Glutamatergic neuron (in vitro differentiated cells): ENCODE results near the gene NHLRC4. TPM values are rescaled to one million over a fixed set of nuclear protein-coding genes. Genes with fewer than 3 reads are reported as not detected.

ENCODE experiments used
- DNase-seq: peaks from one replicate; pipeline ENCODE4 v3.0.0; 2022
- H3K27ac Mint-ChIP-seq: one replicate; pipeline ENCODE4 v1.8.0; 2020; ENCODE audit warnings: mild to moderate bottlenecking, mixed read lengths, inconsistent platforms; ENCODE audit not compliant: unreplicated experiment
- H3K27me3 Mint-ChIP-seq: one replicate; pipeline ENCODE4 v1.8.0; 2020; ENCODE audit warnings: mild to moderate bottlenecking, moderate library complexity, mixed read lengths, inconsistent platforms; ENCODE audit not compliant: unreplicated experiment
- H3K36me3 Mint-ChIP-seq: one replicate; pipeline ENCODE4 v1.8.0; 2020; ENCODE audit warnings: mild to moderate bottlenecking, mixed read lengths, inconsistent platforms; ENCODE audit not compliant: unreplicated experiment
- H3K4me1 Mint-ChIP-seq: one replicate; pipeline ENCODE4 v1.8.0; 2020; ENCODE audit warnings: mild to moderate bottlenecking, low read depth, mixed read lengths, inconsistent platforms; ENCODE audit not compliant: unreplicated experiment
- H3K4me3 Mint-ChIP-seq: one replicate; pipeline ENCODE4 v1.8.0; 2020; ENCODE audit warnings: mild to moderate bottlenecking, mixed read lengths, inconsistent platforms; ENCODE audit not compliant: unreplicated experiment
- H3K9me3 Mint-ChIP-seq: one replicate; pipeline ENCODE4 v1.8.0; 2020; ENCODE audit warnings: mild to moderate bottlenecking, moderate library complexity, mixed read lengths, inconsistent platforms; ENCODE audit not compliant: unreplicated experiment
- total RNA-seq: library from RNA; stranded (reverse); fragmentation: NEBNext Ultra II Directional; extraction: Animal tissue kit (Norgen Biotek cat#: 25700); gene quantifications from one replicate; pipeline ENCODE4 v1.2.1, GENCODE V29; 2021; ENCODE audit not compliant: unreplicated experiment
- TF ChIP-seq, protein P1 (sequence below): fragments of 200-600 bp; sonication (generic); IDR thresholded peaks from one replicate; pipeline ENCODE4 v1.5.0; 2021; ENCODE audit not compliant: partially characterized antibody, unreplicated experiment

The NHLRC4 gene
- total RNA-seq, 1 donor from 2014 or later, result 3.4 TPM

DNA sequence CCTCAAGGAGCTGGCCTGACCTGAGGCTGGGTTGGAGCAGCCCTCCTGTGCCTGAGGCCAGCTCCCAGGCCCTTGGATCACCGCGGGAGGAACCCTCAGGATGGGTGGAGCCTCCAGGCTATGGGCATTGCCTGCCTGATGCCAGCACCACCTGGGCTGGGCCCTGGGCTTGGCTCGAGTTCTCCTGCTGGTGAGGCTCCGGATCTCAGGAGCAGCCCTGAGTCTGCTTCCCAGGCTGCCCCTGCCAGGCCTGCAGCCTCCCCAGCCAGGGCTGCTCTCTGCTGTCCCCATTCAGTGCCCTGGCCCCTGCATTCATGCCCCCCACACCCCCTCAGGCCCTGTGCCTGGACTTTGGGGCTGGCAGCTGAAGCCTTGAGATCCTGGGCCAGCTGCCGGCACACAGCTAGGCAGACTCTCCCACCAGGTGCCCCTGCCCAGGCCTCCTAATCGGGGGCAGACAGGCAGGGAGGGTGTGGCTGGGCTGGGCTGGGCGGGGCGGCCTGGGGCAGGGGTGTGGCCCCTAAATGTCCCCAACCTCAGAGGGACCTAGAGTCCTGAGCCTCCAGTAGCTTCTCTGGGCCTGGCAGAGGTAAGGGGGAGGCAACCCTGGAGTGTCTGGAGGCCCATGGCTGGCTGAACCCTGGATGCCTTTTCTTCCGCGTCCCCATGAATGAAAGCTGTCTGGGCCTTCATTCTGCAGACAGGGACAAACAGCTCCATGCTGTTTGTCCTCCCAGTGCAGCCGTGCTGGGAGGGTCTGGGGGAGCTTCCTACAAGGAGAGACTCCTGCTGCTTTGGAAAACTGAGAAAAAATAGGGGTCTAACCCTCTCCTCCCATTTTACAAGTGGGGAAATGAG lies 1.8 kb downstream of the NHLRC4 start:
- peak overlapping the region; percentile 82 for H3K27ac Mint-ChIP-seq

GRCh38 chr16:569445-570254 lies 2.8 kb downstream of the NHLRC4 start, which contains the start of gene PIGQ:
Gene PIGQ, plus strand, starts transcription at chr16:569968. Its CDS starts 4,107 bp downstream, at chr16:574075.
- peak within 1 kb of the TSS; percentile 88 for H3K4me3 Mint-ChIP-seq
- DNase-seq, result peak; percentile 75
- H3K4me1 Mint-ChIP-seq, result peaks cover 16% of the 10 kb centered on the region
- peaks cover 18% of the 10 kb centered on the region for H3K9me3 Mint-ChIP-seq
- H3K27ac Mint-ChIP-seq, result peak within 1 kb of the TSS; percentile 82
- no peaks in the 10 kb centered on the region for H3K27me3 Mint-ChIP-seq
- H3K36me3 Mint-ChIP-seq, result no peaks in the 10 kb centered on the region
- TF ChIP-seq, protein P1, sequence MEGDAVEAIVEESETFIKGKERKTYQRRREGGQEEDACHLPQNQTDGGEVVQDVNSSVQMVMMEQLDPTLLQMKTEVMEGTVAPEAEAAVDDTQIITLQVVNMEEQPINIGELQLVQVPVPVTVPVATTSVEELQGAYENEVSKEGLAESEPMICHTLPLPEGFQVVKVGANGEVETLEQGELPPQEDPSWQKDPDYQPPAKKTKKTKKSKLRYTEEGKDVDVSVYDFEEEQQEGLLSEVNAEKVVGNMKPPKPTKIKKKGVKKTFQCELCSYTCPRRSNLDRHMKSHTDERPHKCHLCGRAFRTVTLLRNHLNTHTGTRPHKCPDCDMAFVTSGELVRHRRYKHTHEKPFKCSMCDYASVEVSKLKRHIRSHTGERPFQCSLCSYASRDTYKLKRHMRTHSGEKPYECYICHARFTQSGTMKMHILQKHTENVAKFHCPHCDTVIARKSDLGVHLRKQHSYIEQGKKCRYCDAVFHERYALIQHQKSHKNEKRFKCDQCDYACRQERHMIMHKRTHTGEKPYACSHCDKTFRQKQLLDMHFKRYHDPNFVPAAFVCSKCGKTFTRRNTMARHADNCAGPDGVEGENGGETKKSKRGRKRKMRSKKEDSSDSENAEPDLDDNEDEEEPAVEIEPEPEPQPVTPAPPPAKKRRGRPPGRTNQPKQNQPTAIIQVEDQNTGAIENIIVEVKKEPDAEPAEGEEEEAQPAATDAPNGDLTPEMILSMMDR, result no peak

More for the DNA sequence above, 1.8 kb downstream of the NHLRC4 start:
- TF ChIP-seq, protein P1, result no peak
- DNase-seq, result no peak
- Mint-ChIP-seq H3K36me3 (no peaks in the 10 kb centered on the region), H3K27me3 (no peaks in the 10 kb centered on the region), H3K9me3 (peaks cover 18% of the 10 kb centered on the region), H3K4me1 (peaks cover 16% of the 10 kb centered on the region), H3K4me3 (peak overlapping the region; percentile 85)

GRCh38 chr16:572865-573650 lies 6.3 kb downstream of the NHLRC4 start:
- peaks cover 18% of the 10 kb centered on the region for H3K9me3 Mint-ChIP-seq
- H3K27ac Mint-ChIP-seq, result no peak overlapping the region
- TF ChIP-seq, protein P1, result no peak
- no peak for DNase-seq
- H3K4me1 Mint-ChIP-seq, result peaks cover 14% of the 10 kb centered on the region
- no peaks in the 10 kb centered on the region for H3K36me3 Mint-ChIP-seq
- H3K27me3 Mint-ChIP-seq, result peaks cover 2% of the 10 kb centered on the region
- no peak overlapping the region for H3K4me3 Mint-ChIP-seq

DNA sequence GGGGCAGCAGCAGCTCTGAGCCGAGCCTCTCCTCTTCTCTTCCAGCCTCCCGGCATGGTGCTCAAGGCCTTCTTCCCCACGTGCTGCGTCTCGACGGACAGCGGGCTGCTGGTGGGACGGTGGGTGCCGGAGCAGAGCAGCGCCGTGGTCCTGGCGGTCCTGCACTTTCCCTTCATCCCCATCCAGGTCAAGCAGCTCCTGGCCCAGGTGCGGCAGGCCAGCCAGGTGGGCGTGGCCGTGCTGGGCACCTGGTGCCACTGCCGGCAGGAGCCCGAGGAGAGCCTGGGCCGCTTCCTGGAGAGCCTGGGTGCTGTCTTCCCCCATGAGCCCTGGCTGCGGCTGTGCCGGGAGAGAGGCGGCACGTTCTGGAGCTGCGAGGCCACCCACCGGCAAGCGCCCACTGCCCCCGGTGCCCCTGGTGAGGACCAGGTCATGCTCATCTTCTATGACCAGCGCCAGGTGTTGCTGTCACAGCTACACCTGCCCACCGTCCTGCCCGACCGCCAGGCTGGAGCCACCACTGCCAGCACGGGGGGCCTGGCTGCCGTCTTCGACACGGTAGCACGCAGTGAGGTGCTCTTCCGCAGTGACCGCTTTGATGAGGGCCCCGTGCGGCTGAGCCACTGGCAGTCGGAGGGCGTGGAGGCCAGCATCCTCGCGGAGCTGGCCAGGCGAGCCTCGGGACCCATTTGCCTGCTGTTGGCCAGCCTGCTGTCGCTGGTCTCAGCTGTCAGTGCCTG lies 7.4 kb downstream of the NHLRC4 start:
- no peak for DNase-seq
- TF ChIP-seq, protein P1, result no peak
- H3K36me3 Mint-ChIP-seq, result no peaks in the 10 kb centered on the region
- no peak overlapping the region for H3K27ac Mint-ChIP-seq
- H3K4me1 Mint-ChIP-seq, result peaks cover 14% of the 10 kb centered on the region
- H3K4me3 Mint-ChIP-seq, result no peak overlapping the region
- H3K27me3 Mint-ChIP-seq, result peaks cover 2% of the 10 kb centered on the region
- H3K9me3 Mint-ChIP-seq, result peaks cover 15% of the 10 kb centered on the region
